GM20431 (cell line): Measurements from ENCODE around the gene KCNH4.

Source experiments
- in situ Hi-C: fragments of 300-500 bp; cut with MseI, MboI; formaldehyde crosslinking; loops from one replicate; pipeline ENCODE4 v1.15.0; 2020; ENCODE audit warnings: low sequenced_read_pairs; ENCODE audit not compliant: unreplicated experiment

Gene KCNH4

DNA sequence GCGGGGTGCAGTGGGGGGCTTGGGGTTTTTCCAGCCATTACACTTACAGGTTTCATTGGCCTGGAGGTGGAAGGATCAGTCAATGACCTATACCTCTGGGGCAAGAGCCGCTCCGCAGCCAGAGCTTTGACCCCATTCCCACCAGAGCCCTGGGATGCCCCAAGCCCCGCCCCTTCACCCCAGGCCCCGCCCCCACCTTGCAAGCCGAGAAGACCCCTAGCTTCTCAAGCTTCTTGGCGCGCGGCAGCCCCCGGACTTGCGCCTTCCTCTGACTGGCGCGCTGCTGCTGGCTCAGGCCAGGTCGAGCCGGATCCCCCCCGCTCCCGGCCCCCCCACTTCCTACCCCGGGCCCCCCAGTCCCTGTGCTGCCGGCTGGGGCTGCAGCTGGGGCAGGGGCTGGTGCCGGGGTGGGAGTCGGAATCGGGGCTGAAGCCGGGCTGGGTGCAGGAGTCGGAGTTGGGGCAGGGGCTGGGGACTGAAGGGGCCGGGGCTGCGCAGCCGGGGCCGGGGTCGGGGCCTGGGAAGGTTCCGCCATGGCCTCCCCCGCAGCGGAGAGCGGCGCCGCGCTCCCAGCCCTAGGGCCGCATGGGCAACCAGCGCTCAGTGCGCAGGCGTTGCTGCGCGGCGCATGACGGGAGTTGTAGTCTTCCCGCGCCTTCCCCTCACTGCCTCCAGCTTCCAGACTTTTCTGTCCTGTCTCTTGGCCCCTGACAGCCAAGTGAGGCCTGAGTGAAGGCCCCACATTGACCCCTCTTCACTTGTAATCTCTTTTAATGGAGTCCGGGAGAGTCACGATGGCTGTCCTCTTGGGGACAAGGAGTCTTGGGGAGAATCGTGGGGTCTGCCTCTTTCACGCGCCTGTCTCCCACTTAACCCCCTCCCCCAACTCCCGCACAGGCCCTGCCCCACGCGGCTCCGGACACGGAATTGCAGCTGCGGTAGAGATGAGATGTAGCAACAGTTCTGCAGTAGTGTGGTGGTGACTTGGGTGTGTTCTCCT is 59.9 kb downstream of the KCNH4 start, which contains the start of gene KAT2A:
Gene KAT2A (minus strand): TSS at position 598 of the 1,000 bp plus-strand sequence. CDS start 63 bp downstream, at position 535.
- in situ Hi-C loops: no loop called here

DNA sequence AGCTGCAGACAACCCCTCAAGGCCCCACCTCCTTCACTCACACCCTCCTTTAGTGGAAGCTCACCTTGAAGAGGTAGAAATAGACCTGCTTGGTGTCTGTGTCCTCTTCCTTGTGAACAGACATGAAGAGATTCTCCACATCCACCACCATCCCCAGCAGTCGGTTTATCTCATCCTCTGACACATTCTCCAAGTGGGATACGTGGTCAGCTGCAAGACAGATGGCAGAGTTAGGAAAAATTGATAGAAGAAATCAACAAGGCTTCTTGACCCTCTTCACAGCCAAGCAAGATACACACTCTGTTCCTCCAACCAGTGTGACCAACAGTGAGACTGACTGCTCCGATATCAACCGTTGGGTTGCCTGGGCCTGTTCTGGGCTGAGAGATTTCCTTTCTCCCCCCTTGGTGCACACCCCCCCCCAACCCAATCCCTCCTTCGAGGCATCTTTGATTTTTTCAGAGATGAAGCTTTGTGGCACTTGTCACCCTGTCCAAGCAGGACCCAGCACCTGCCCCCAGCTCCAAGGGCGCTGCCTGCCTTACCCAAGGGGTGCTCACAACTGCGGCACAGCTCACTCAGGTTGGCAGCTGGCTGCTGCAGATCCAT is 60.7 kb downstream of the KCNH4 start:
- in situ Hi-C loops: no loop called here

- in situ Hi-C loops: loop anchor here (10.0 kb wide), 1 partner anchor 154 kb away; the partner anchor contains the start of gene CNP
These were observed 61.6 kb downstream of the KCNH4 start for GRCh38 chr17:42119301-42119700.

DNA sequence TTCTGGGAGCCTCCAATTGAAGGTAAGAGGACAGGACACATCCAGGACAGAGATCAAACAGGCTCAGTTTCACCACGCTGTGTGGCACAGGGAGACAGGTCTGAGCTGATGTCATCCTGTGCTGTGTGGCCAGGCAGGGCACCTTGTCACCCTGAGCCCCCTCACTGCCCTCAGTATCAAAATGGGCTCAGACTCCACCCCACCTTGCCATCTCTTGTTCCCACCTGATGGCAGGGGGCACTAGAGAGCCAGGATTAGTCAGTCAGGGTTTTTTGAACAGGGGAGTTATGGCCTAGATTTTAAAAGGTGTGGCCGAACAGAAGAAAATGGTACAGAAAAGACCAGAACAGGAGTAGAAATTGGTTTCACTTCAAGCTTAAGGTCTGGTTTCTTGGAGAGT is 62.4 kb downstream of the KCNH4 start:
- in situ Hi-C loops: loop anchor here (10.0 kb wide), 1 partner anchor 154 kb away; the partner anchor contains the start of gene CNP

- in situ Hi-C loops: loop anchor here (10.0 kb wide), 1 partner anchor 153 kb away; the partner anchor contains the start of gene CNP
These were observed 62.8 kb downstream of the KCNH4 start for GRCh38 chr17:42118126-42118510.

GRCh38 chr17:42117397-42118125 is 63.4 kb downstream of the KCNH4 start:
- in situ Hi-C loops: loop anchor here (10.0 kb wide), 1 partner anchor 153 kb away; the partner anchor contains the start of gene CNP

DNA sequence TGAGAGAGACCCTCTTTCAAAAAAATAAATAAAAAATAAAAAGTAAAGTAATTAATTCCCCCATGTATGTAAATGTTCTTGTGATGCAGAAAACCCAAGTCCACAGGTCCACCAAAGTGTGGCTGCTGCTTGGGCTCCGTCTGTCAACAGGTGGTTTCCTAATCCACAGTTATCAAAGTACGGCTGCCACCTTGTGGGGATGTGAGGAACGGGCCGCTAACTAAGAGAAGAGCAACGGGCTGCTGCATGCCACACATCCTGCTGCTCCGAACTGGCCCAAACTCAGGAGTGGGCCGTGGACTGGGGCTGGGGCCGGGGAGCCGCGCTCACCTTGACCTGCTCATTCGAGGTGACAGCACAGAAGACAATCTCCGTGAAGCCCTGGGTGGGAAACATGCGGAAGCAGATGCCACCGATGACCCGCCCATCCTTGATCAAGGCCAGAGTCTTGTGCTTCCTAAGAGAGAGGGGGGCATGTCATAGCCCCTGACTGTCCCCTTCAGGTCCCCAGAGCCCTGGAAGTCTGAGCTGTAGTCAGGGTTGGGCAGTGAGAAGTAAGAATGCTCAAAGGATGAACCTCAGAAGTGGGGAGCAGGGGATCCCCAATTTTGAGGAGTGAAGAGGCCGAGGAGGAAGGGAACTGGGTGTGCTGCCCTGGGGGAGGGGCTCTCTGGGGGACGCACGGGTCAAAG is 64.1 kb downstream of the KCNH4 start:
- in situ Hi-C loops: loop anchor here (10.0 kb wide), 1 partner anchor 152 kb away; the partner anchor contains the start of gene CNP

- in situ Hi-C loops: loop anchor here (10.0 kb wide), 1 partner anchor 149 kb away; the partner anchor contains the start of gene CNP
These were observed 66.8 kb downstream of the KCNH4 start for GRCh38 chr17:42114118-42114517.

DNA sequence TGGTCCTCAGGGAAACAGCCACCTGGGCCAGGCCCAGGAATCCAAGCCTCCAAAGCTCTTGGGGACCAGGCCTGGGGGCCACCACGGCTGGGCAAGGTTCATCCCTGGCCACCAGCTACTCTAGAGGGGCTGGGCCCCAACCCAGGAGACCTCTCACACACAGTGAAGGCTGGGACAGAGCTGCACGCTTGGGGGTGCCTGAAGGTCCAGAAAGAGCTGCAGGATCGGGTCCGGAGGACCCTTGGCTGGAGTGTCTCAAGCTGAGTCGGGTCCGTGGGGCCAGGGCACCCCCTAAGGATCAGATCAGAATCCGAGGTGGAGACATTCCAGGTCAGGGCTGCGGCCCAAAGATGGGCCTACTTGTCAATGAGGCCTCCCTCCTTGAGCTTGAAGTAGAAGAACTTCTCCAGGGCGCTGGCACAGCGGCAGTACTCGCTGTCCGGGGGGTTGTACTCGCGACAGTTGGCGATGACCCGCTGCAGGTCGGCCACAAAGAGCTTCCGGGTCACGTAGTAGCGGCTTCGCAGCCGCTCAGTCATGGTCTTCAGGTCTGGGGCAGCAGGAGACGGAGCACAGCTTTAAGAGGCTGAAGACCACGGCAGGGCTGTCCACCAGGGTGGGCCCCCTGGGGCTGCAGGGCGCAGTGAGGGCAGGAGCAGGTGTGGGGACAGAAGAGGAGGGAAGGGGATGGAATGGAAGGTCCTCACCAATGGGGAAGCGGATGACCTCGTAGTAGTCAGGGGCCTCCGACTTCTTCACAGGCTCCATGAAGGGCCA is 67.5 kb downstream of the KCNH4 start:
- in situ Hi-C loops: loop anchor here (10.0 kb wide), 1 partner anchor 149 kb away; the partner anchor contains the start of gene CNP

DNA sequence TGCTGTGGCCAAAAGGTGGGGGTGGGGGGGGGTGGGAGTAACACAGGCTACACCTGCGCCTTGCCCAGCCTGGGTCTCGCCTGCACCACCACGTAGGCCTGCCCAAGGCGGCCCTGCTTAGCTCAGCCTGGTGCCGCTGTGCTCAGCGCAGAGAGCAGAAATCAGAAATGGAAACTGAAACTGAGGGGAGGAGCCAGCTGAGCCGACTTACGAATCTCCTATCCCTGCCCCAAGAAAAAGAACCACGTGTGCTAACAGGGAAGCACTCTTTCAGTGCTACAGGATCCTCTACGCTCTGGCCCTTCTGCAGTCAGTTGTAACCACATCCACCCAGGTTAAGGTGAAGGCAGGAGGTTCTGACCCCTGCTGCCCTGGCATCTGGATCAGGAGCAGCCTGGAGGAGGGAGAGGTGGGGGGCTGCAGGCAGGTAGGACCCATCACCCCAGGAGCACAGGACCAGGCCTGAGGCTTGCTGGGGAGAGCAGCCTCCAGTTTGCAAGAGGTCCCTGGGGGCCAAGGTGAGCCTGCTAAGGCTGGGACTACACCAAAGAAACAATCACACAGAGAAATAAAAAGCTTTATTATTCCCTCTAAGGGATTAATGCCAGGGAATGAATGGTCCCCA is 68.3 kb downstream of the KCNH4 start, which contains the start of gene DHX58:
Gene DHX58 (minus strand): TSS at position 163 of the 625 bp plus-strand sequence. CDS start 822 bp downstream, outside the sequence.
- in situ Hi-C loops: loop anchor here (10.0 kb wide), 1 partner anchor 148 kb away; the partner anchor contains the start of gene CNP

GRCh38 chr17:42111871-42112551 is 68.9 kb downstream of the KCNH4 start:
- in situ Hi-C loops: loop anchor here (10.0 kb wide), 1 partner anchor 147 kb away; the partner anchor contains the start of gene CNP

- in situ Hi-C loops: loop anchor here (10.0 kb wide), 1 partner anchor 146 kb away; the partner anchor contains the start of gene CNP
These were observed 69.7 kb downstream of the KCNH4 start for GRCh38 chr17:42111265-42111636.

DNA sequence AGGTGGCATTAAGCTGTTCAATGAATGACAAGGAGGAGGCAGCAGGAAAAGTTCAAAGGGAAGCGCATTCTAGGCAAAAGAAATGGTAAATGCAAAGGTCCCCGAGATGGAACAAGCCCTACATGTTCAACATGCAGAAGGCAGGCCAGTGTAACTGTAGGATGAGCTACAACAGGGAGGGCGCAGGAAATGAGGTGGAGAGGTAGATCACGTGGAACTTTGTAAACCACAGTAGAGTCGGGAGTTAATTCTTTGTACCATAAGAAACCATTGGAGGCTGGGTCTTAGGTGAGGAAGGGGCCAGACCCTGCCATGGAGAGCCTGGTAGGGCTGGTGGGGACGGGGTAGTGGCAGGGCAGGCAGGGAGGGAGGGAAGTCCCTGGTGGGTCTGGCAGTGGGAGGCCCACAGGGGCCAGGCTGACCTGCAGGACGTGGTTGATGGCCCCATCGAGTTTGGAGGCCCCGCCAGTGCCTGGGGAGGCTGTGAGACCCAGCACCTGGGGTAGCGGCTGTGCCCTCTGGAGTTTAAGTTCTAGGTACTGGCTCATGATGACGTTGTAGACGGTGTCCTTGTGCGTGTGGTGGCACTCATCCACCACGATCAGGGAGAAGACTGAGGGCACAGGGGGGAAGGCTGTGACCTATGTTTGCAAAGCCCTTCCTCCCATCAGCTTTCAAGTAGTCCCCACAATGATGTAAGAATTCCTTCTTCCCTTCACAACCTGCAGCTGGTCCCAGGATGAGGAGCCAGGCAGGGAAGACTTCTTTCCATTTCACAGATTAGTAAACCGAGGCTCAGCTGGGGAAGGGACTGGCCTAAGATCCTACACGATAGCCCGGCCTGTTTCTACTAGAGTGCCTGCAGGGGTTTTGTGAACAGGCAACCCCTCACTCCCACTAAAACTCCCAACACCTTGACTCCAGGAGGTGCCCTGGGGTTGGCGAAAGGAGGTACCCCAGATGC is 70.4 kb downstream of the KCNH4 start:
- in situ Hi-C loops: loop anchor here (10.0 kb wide), 1 partner anchor 146 kb away; the partner anchor contains the start of gene CNP

- in situ Hi-C loops: no loop called here
These were observed 71.9 kb downstream of the KCNH4 start for GRCh38 chr17:42109086-42109485.

DNA sequence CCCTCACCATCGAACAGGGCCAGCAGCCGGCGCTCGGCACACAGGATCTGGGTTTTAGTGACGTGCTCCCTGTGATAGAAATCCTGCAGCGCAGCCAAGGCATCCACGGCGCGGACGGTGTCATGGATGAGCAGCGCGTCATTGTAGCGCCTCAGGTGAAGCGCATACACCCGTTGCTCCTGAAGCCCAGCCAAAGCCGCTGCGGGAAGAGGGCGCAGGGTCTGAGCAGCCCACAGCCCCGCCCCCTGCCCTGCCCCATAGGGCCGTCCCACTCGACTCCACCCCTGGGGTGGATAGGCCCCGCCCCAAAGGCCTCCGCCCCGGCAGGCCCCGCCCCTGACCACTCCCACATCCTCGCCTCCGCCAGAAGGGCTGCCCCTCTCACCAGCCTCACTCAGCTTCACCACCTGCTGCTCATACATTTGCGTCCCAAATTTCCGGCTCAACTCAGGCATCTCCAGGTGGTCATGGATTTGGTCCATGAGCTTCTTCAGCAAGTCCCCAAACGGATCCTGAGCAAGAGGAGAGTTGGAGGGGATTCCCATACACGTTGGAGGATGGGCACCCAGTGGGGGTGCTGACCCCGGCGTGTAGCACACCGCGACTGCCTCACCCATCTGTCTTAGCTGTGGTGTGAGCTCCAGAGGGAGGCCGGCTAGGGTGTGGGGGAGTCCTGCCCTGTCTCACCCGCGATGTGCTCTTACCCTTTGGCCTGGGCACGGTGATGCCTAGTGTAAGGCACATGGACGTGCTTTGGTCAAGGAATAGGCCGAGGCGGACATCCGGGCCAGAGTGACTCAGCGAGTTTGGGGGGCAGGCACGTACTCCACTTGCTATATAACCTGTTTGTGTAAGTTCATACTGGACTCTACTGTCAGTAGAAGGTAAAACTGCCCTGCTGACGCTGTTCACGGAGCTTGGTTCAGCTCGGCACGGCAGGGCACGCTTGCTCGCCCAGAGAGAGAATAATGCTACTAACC is 73.1 kb downstream of the KCNH4 start:
- in situ Hi-C loops: no loop called here
